GM12872 (cell line): ENCODE results near the gene SLC16A12.

ENCODE experiments used
- CTCF ChIP-seq: IDR thresholded peaks from 3 replicates; pipeline ENCODE4 v1.5.1; 2011; ENCODE audit warnings: low read depth, mild to moderate bottlenecking, low read length, moderate library complexity; ENCODE audit not compliant: insufficient read depth

SLC16A12 gene

GRCh38 chr10:89384474-89385340 lies 150.7 kb downstream of the SLC16A12 start:
- TF ChIP-seq CTCF, result no peak

GRCh38 chr10:89382757-89383156 lies 152.6 kb downstream of the SLC16A12 start:
- TF ChIP-seq CTCF, result no peak
